NB4 (cell line): ENCODE data around the gene CCDC51.

ENCODE experiments used
- DNase-seq: peaks from one replicate; pipeline ENCODE4 v3.0.0; 2010; ENCODE audit warnings: low read depth
- H3K4me3 ChIP-seq: one replicate; pipeline ENCODE4 v1.5.1; 2011; ENCODE audit warnings: mild to moderate bottlenecking, low read depth, low read length, moderate library complexity
- MYC ChIP-seq: IDR thresholded peaks from 2 replicates; pipeline ENCODE4 v1.6.1; 2011; ENCODE audit warnings: low read depth, low read length
- POLR2A ChIP-seq: IDR thresholded peaks from 2 replicates; pipeline ENCODE4 v1.6.1; 2011; ENCODE audit warnings: mild to moderate bottlenecking; ENCODE audit not compliant: insufficient read length; ENCODE audit errors: extremely low read depth
- TF ChIP-seq, protein P1 (sequence below): IDR thresholded peaks from 2 replicates; pipeline ENCODE4 v1.6.1; 2011; ENCODE audit warnings: low read depth, low read length
- TF ChIP-seq, protein P2 (sequence below): IDR thresholded peaks from one replicate; pipeline ENCODE4 v1.5.1; 2012; ENCODE audit warnings: low read depth, low read length

Gene CCDC51

DNA sequence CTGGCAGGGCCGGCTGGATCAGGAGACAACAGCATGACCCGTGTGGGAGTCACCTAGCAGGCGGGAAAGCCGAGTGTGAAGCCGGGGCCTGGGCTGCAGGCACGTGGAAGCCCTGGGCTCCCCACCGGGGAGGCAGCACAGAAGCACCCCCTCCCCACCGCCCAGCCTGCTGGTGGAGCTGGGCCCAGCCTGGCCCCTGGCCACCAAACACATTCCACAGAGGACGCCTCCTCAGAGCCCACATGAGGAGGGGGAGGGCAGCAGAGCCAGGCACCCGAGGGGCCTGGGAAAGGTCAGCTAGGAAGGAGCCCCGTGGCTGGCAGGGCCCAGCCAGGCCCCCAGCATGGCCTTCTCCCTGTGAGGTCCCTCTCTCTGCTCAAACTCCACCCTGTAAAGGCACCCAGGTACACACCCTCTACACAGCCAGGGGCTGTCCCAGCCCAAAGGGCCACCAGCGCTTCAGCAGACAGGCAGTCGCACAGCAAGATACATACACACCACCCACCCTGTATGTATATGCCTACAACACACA, 14.6 kb downstream of the CCDC51 start:
- no peak for DNase-seq
- TF ChIP-seq MYC (no peak), POLR2A (no peak)
- TF ChIP-seq, protein P1, sequence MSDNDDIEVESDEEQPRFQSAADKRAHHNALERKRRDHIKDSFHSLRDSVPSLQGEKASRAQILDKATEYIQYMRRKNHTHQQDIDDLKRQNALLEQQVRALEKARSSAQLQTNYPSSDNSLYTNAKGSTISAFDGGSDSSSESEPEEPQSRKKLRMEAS = no peak
- TF ChIP-seq, protein P2, sequence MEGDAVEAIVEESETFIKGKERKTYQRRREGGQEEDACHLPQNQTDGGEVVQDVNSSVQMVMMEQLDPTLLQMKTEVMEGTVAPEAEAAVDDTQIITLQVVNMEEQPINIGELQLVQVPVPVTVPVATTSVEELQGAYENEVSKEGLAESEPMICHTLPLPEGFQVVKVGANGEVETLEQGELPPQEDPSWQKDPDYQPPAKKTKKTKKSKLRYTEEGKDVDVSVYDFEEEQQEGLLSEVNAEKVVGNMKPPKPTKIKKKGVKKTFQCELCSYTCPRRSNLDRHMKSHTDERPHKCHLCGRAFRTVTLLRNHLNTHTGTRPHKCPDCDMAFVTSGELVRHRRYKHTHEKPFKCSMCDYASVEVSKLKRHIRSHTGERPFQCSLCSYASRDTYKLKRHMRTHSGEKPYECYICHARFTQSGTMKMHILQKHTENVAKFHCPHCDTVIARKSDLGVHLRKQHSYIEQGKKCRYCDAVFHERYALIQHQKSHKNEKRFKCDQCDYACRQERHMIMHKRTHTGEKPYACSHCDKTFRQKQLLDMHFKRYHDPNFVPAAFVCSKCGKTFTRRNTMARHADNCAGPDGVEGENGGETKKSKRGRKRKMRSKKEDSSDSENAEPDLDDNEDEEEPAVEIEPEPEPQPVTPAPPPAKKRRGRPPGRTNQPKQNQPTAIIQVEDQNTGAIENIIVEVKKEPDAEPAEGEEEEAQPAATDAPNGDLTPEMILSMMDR = no peak
- no peak overlapping the region for H3K4me3 ChIP-seq

DNA sequence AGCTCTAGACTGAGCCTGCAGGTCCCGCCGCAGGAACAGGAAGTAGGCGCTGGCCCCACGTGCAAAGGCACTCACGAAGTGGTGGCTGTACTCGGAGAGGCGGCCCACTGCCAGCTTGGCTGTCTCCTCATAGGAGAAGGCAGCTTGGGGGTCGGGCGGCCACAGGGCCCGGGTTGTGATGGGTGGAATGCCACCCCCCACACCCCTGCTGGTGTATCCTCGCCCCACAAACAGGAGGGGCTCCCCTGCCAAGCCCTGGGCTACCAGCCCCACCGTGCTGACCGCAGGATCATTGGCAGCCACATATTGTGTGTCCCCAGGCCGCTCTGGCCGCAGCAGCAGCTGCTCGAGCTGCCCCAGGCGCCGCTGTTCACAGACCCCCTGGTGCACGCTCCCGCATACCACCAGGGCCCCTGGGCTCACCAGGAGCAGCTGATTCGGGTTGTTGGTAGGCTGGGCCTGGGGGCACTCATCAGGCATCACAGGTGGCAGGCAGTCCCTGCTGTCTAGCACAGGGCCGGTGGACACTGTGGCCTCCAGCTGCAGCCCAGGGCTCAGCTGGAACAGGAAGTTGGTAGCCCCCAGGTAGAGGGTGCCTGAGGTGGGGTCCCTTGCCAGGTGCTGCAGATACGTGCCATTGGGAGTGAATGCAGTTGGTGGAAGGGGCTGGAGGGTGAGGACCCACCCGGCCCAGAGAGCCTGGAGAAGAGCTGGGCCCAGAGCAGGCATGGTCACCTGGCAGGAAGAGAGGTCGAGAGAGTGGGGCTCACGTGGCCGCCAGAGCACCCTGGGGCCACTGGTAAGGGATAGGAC, 15.8 kb downstream of the CCDC51 start:
- no peak for DNase-seq
- TF ChIP-seq MYC (no peak), POLR2A (no peak)
- TF ChIP-seq, protein P2 = no peak
- TF ChIP-seq, protein P1 = no peak

DNA sequence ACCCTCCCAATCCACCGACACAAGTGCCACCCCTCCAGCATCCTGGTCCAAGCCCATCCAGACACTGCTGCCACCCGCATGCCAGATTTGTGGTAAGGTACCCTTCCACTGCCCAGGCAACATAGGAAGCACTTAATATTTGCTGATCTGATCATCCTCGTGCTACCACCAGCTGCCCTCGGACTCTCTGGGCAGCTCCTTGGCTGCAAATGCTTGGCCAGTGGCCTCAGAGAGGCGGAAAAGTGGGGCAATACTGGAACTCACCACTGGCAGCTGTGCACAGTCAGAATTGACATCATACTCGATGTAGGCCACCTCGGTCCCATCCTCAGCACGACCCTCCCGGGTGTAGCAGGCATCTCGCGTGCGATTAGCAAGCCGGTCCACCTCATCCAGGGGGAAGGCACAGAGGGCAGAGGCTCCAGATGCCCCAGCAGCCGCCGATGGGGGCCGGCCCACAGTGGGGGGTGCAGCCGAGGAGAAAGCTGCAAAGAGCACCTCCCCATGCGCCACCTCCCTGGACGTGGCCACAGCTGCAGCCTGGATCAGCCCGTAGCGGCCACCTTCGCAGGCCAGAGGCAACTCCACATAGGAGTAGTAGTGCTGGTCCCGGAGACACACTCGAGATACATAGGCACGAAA, 16.6 kb downstream of the CCDC51 start:
- no peak overlapping the region for H3K4me3 ChIP-seq
- TF ChIP-seq, protein P1 = no peak
- no peak for TF ChIP-seq POLR2A
- TF ChIP-seq, protein P2 = no peak
- no peak for TF ChIP-seq MYC
- no peak for DNase-seq

More for the DNA sequence above, 15.8 kb downstream of the CCDC51 start:
- no peak overlapping the region for H3K4me3 ChIP-seq

DNA sequence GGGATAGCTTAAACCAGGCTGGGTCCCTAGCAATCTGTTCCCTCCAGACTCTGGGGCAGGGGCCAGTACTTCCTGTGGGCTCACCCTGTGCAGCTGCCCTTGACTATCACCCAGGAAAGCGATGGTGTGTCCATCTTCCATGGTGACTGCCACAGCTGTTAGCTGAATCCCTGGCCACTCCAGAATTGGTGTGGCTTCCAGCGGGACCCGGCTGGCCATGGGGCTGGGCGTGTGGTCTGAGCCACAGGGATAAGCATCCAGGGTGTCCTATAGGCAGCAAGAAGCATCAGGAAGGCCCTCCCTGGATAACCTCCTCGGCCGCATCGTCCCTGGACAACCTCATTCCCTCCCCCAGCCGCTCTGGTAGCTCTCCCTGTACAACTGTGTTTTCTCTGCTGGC, 17.2 kb downstream of the CCDC51 start:
- TF ChIP-seq, protein P2 = no peak
- TF ChIP-seq MYC = no peak
- TF ChIP-seq POLR2A = no peak
- TF ChIP-seq, protein P1 = no peak
- no peak for DNase-seq
- no peak overlapping the region for H3K4me3 ChIP-seq

DNA sequence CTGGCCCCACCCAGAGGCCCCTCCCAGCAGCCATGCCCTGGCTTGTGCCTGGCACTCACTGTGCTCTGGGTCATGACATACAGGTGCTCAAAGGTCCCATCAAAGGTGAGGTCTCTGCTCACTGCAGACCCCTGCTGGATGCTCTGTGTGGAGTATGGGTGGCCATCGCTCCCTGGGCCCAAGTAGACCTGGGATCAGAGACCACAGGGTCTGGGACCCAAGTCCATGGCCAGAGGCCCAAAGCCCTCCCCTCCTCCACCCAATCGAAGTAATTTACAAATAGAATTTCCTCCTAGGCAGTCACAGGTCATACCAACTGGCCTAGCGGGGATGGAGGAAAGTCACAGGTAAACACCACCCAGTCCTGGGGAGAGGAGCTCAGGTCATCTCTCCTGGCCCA, 17.6 kb downstream of the CCDC51 start:
- DNase-seq = no peak
- H3K4me3 ChIP-seq = no peak overlapping the region
- TF ChIP-seq, protein P1 = no peak
- TF ChIP-seq, protein P2 = no peak
- TF ChIP-seq POLR2A (no peak), MYC (no peak)
